HG02885 (cell line): ENCODE data around the gene SELENOK.

Experiments
- ATAC-seq: cut with Tn5 transposase; IDR thresholded peaks from one replicate; pipeline ENCODE4 v1.9.1; 2021; ENCODE audit warnings: mild to moderate bottlenecking; ENCODE audit not compliant: unreplicated experiment, poor library complexity

SELENOK gene

DNA sequence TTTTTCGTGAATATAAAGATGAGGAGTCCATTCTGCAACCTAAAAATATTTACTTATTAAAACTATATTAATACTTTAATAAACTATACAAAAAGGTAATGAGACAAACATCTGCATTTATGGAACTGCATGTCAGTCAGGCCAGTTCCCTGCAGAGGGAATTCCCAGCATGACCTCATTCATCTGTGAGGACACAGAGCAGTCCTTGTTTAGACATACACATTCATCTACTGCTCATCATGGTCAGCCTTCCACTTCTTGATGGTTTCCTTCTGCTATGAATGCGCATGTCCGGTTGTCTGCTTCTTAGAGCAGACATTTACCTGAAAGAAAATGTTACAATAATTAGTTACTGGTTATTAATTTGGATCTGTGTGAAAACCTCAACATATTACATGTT lies 6.4 kb downstream of the SELENOK start:
- ATAC-seq, result no peak

DNA sequence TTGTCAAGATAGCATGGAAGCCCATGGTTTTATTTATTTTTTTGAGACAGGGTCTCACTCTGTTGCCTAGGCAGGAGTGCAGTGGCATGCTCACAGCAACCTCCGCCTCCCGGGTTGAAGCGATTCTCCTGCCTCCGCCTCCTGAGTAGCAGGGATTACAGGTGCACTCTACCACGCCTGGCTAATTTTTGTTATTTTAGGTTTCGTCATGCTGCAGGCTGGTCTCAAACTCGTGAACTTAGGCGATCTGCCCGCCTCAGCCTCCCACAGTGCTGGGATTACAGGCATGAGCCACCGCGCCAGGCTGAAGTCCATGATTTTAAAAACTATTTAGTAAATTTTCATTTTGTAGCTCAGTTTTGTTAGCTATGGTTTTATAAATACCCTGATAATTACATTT lies 7.0 kb downstream of the SELENOK start:
- ATAC-seq, result no peak

DNA sequence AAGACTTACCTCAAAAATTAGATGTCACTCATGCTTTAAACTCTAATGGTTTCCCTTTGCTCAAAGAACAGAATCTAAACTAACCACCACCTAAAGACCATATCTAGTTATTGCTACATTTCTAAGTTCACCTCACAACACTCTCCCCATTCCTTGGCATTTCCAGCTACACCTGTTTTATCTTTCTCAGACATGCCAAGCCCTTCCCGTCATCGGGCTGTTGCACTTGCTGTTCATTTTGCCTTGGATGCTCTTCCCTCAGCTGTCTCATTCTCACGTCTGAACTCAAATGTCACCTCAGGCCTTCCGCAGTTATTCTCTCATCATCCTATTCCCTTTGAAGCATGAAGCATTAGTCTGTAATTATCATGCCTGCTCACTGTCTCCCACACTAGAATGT lies 8.7 kb downstream of the SELENOK start:
- no peak for ATAC-seq

DNA sequence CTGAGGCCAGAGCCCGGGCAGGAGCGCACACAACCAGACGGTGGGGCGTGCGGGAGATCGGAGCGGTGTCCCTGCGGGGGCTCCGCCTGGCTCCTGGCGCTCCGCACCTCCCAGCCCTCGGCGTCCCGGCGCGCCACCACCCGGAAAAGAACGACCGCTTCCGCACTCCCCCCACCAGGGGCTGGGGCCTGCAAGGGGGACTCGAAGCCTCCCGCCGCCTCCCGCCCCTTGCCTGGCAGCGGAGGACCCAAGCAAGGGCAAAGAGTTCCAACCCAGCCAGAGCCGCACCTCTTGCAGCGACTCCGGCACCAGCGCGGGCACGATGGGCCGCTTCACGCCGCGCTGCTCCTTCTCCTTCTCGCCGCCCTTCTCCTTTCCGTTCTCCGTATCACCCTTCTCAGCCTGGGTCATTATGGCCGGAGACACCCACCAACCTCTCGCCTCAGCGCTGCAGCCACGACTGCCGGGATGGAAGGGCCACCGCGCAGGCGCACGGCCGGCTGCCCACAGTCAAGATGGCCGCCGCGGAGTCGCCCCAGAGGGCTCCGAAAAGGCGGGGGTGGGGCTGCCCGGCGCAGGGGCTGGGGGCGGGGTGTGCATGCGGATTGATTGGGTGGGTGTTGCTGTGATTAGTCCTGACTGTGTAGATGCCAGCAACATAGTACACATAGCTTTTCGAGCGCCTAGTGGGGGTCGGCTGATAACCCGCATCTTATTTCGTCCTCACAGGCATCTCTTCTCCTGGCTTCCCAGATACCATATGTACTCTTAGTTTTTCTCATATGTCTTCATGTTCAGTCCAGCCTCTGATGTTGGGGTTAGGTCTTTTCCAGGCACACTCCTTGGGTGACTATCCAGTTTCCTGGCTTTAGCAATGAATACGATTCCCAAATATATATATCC lies 9.7 kb downstream of the SELENOK start, which contains the start of gene ACTR8:
ACTR8 (minus strand) TSS at position 462 of the 903 bp plus-strand sequence; CDS start at position 411, 51 bp downstream.
- ATAC-seq, result peak; percentile 86

DNA sequence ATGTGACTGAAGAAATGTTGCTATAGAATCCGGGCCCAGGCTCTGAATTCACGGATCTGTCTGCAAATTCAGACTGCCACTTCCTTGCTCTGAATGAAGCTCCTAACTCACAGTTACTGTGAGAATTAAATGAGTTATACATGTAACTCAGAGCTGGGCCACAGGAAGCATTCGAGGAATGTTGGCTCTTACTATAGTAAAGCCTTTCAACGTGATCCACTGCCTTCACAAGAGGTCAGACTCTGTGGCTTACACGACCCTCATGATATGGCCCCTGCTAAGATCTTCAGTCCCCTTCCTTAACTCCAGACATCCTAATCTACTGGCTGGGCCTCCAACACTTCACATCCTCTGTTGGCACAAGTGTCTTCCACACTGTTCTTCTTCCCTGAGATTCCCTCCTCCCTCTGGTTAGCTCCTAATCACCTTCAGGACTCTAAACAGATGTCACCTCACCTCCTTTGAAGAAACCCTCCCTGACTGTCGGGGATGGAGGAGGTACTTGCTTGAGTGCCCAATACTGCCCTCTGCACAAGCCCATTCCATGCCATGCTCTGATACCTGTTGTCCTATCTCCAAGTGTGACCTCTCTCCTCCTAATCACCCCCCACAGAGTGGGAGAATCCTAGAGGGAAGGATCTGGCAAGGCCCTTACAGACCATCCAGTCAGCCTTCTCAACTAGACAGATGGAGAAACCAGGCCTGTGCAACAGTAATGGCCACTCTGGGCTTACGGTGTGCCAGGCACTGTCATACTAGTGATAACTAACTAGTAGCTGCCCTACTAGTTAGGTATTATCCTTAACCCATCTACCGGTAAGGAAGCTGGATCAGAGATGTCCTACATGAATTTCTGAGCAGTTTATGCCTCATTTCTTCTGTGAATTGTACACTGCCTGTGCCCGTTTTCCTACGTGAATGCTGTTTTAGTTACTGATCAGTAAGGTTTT lies 11.0 kb downstream of the SELENOK start:
- no peak for ATAC-seq

DNA sequence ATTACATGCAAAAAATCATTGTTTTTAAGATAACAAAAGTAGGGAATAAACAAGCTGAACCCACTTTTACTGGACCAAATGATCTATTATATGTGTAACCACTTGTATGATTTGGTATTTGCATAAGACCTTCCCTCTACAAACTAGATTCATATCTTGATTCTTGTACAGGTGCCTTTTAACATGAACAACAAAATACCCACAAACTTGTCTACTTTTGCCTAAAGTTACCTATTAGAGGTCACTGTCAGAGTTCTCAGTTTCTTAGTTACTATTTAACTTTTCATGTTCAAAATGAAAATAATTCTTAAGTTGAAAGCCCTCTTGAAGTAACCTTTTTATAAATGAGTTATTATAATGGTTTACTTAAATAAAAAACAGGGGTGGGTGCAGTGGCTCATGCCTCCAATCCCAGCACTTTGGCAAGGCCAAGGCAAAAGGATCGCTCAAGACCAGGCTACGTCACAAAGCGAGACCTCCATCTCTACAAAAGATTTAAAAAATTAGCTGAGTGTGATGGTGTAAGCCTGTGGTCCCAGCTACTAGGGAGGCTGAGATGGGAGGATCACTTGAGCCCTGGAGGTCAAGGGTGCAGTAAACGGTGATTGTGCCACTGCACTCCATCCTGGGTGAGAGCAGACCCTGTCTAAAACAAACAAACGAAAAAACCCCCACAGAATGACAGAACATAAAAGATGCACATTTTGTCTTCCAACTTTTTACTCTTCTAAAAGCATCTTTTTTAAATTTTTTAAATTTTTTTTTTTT lies 25.7 kb downstream of the SELENOK start:
- ATAC-seq, result no peak

DNA sequence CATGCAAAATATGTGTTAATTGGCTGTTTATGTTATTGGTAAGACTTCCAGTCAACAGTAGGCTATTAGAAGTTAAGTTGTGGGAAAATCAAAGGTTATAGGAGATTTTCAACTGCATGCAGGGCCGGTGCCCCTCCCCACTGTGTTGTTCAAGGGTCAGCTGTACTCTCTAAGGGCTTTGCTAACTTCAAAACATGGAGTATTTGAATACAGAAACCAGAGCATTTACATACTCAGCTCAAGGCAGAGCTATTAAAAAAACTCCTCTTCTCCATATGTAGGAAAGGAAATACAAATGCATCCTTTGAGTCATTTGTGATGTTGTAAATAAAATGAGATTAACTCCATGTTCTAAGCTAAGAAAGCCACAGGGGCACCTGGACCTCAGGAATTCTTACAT lies 28.5 kb downstream of the SELENOK start:
- ATAC-seq, result no peak

DNA sequence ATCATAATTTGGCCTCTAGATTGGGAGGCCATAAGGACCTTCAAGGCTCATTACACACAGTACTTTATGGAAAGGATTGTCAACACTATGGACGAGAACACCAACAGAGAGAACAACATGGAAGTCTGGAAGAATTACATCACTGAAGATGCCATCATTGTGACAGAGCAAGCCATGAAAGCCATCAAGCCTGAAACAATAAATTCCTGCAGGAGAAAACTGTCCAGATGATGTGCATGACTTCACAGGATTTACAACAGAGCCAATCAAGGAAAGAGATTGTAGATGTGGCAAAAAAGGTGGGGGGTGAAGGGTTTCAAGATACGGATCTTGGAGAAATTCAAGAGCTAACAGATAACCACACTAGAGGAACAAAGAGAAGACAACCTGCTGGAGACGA lies 29.4 kb downstream of the SELENOK start:
- no peak for ATAC-seq

DNA sequence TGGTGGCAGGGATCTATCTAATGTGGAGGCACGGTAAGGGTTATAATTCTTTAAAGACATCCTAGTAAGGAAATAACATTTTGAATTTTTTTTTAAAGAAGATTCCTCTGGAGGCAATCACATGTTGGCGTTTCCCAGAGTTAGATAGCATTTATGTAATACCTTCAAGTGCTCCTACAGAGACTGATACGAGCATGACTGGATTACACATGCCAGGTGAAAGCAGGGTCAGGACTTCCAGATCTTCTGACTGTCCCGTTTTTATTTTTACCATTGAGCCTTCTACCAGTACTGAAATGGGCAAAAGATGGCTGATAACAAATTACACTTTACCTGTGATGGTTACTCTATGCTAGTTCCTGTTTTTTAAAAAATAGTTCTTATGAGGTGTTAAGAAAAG lies 31.5 kb downstream of the SELENOK start:
- no peak for ATAC-seq

DNA sequence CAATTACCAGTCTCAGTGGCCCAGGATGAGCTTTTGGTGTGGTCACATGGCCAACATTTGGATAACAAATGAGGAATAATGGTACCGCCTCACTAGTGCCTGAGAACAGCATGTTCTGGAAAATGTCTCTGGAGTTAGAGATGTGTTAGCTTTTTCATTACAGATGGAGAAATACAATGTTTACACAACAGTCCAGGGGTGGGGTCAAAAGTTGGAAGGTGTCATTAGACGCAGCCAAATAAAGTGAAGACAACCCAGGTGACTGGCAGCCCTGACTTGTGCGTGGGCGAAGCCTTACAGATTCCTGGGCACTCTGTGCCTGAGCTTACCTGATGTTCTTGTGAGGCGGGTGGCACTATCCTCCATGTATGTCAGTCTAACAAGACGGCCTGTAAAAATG lies 32.5 kb downstream of the SELENOK start:
- ATAC-seq, result no peak

DNA sequence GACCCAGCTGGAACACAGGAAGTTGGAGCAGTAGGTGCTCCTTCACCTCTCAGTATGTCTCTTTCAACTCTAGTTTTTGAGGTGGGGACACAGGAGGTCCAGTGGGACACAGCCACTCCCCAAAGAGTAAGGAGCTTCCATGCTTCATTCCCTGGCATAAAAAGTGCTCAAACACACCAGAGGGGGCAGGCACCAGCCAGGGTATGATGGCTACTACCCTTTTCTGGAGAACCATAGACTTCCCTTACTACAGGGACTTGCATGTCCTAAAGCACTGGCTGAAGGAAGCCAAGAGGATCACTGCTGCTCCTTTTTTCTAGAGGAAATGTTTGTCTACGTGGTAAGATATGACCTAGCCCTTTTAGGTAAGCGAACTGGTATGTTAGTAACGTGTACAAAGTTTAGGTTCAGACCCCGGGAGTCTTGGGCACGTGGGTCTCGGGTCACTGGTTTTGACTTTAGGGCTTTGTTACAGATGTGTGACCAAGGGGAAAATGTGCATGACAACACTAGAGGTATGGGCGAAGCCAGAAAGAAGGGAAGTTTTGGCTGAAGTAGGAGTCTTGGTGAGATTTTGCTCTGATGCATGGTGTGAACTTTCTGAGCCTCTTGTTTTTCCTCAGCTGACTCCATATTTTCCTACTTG lies 33.4 kb downstream of the SELENOK start:
- ATAC-seq, result no peak

DNA sequence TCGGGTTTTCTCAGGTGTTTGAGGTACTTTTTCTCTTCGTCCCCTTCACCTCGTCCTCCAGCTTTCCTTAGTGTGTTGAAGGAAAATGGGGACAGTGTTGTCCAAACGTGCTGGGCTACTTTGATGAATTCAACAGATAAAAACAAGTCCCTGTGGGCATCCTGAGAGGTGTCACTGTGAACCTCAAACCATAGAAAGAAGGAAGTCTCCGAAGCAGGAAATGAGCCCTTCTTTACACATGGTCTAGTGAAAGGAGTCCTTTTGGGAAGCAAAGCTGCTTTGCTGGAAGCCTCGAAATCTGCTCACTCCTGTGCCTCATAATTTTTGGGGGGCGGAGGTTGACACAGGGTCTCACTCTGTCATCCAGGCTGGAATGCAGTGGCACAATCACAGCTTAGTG lies 34.7 kb downstream of the SELENOK start:
- ATAC-seq, result no peak

DNA sequence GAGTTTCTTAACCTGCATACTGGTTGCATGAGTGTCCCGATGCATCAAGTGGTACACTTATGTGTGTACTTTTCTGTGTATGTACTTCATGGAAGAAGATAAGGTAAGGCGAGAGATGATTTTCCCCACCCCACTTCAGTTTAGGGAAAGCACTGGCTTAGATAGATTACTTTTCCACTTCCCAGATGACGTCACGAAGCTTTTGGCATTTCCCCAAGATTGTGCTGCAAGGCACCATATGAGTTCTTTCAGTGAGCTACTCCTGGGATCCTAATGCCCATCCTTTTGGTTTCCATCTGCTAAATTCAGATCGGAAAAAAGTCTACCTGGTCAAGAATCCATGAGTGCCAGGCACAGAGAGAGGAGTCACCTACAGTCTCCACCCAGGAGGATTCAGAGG lies 40.8 kb downstream of the SELENOK start:
- no peak for ATAC-seq

DNA sequence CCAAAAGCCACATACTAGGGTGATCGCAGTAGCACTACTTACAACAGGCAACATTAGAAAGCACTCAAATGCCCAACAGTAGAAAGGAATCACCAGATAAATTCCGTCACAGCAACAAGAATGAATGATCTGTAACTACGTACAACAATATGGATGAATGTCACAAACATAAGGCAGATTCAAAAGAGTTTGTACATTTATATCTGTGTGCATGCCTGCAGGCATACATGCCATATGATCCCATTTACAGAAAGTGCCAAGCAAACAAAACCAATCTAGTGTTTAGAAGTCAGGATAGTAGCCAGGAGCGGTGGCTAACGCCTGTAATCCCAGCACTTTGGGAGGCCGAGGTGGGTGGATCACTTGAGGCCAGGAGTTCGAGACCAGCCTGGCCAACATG lies 41.7 kb downstream of the SELENOK start:
- ATAC-seq, result no peak

DNA sequence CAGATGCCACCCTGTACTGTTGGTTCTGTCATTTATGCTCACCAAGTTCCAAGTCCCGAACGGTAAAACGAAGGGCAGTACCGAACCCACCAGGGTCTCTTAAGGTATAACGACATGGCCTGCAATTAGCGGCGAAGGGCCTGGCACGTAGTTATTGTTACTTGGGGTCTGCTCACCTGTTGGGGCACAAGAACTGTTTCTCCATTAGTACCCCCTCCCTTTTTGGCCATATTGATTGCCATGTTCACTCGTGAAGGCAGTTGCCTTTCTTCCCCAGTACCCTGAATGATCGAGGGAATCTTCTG lies 44.9 kb downstream of the SELENOK start:
- no peak for ATAC-seq

DNA sequence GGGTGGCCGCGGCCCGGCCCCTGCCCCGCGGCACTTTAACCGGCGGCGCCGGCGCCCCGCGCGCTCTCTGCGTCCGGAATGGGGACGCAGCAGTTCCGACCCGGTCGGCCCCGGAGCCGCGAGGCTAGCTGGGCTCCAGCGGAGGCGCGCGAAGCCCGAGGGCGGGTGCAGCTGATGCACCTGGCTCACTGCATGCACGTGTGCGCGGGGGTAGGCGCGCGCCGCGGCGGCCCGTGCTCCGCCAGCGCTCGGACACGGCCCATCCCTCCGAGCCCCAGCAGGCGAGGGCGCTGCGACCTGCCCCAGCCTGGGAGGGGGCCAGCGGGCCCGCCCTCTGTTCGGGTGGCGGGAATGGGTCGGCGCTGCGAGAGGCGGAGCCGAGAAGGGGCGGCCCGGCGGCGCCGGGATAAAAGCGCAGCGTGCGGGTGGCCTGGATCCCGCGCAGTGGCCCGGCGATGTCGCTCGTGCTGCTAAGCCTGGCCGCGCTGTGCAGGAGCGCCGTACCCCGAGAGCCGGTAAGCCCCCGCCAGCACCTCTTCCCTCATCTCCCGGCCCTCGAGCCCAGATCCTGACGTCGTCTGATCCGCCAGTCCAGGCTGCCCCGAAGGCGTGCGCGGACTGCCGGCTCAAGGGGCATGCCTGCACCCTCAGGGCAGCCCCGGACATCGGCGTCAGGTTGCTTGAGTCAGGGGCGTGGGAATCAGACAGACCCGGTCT lies 45.4 kb downstream of the SELENOK start, which contains the start of the genes CHDH and IL17RB:
CHDH (minus strand) TSS at position 286 of the 717 bp plus-strand sequence. CDS start 22,411 bp downstream, outside the sequence.
IL17RB (plus strand) TSS at position 435 of the 717 bp plus-strand sequence; CDS start at position 456, 21 bp downstream.
- peak; percentile 57 for ATAC-seq

DNA sequence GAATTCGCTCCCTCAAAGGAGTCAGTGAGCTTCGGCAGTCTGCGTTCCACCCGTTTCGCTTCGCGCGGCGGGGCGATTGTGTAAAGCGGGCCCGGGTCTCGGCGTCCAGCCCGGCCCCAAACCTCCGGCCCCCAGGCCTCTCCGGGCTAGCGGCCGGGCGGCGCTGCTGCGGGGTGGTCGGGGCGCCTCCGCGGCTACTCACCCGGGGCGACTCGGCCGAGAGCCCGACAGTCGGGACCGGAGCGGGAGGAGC lies 45.9 kb downstream of the SELENOK start:
- no peak for ATAC-seq

DNA sequence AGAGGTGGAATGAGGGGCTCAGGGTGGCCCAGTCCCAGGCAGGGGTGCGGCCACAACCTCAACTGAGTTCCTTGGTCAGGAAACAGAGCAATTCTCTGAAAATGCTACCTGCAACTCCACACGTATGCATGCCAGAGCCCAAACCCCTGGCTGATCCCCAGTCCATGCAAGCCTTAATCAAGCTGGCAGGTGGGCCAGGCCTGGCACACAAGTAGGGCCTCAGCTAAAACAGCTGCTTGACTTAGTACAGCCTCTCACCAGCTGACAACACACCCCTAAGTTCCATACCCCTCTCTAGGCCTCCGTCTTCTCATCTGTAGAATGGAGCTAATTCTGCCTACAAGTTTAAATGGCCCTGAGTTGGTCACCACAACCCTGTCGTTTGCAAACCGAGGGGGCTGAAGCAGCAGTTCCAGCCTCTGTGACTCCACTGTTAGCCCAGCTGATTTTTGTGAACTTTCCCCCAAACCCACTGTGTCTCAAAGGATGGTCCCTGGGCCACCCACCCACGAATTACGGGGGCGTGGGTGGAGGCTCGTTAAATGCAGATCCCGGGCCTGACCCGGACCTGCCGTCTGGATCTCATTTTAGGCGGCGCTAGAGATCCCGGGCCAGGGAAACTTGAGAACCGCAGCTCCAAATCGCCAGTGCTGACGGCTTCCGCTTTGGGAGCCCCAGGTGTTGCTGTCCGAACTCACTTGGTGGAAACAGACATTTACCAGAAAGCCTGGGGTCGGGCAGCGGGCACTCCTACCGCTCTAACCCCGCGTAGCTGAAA lies 46.4 kb downstream of the SELENOK start:
- peak; percentile 35 for ATAC-seq
